GM19023 (cell line): ENCODE measurements around the gene SLC7A7.
"Not testable (repeated sequence)": the region's sequence is repeated elsewhere in the genome, so short reads cannot be mapped to it uniquely, and the experiment has no call there.

Source experiments
- ATAC-seq: cut with Tn5 transposase; IDR thresholded peaks from one replicate; pipeline ENCODE4 v1.9.1; 2021; ENCODE audit warnings: mild to moderate bottlenecking, moderate library complexity; ENCODE audit not compliant: unreplicated experiment

SLC7A7 gene

DNA sequence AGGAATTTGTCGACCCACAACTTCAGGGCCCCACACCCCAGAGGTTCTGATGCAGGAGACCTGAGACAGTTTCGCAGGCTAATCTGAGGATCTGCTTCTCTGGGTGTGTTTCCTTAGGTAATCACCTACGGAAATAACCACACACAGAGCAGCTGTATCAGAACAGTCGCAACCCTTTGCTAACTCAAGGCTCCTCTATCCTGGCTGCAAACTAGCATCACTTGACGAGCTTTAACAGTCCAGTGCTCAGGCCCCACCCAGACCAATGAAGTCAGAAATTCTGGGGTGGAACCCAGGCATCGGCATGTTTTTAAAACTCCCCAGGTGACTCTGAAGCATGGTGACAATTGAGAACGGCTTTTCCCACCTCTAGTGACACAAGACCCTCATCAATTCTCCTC, 20.7 kb downstream of the SLC7A7 start:
- ATAC-seq, result peak; percentile 54

DNA sequence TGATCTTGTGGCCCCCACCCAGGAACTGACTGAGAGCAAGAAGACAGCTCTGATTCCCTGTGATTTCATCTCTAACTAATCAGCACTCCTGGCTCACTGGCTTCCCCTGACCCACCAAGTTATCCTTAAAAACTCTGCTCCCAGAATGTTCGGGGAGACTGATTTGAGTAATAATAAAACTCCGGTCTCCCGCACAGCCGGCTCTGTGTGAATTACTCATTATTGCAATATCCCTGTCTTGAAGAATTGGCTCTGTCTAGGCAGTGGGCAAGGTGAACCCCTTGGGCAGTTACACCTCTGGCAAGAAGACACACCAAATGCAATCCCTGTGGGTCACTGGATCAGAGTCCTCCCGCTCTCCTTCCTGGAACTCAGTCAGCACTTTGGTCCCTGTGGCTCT, 21.3 kb downstream of the SLC7A7 start:
- no peak for ATAC-seq

- not testable (repeated sequence) for ATAC-seq
These were observed 21.7 kb downstream of the SLC7A7 start for GRCh38 chr14:22793550-22793949.

GRCh38 chr14:22792158-22792557, 23.1 kb downstream of the SLC7A7 start:
- ATAC-seq, result no peak

- no peak for ATAC-seq
These were observed 23.9 kb downstream of the SLC7A7 start for GRCh38 chr14:22791301-22791700.

DNA sequence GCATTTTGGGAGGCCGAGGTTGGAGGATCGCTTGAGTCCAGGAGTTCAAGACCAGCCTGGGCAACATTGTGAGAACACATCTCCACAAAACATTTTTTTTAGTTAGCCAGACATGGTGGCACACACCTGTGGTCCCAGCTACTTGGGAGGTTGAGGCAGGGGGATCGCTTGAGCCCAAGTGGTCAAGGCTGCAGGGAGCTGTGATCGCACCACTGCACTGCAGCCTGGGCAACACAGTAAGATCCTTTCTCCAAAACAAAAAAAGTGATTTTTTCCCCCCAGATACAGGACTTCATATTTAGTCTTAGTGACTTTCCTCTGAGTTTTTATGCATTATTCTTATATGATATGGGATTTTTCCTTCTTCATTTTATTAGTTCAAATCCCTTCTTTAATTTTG, 28.6 kb downstream of the SLC7A7 start:
- no peak for ATAC-seq

GRCh38 chr14:22781301-22781991, 33.8 kb downstream of the SLC7A7 start:
- ATAC-seq, result no peak

- ATAC-seq, result no peak
These were observed 34.3 kb downstream of the SLC7A7 start for GRCh38 chr14:22780941-22781300.

GRCh38 chr14:22780105-22780679, 35.0 kb downstream of the SLC7A7 start:
- no peak for ATAC-seq

DNA sequence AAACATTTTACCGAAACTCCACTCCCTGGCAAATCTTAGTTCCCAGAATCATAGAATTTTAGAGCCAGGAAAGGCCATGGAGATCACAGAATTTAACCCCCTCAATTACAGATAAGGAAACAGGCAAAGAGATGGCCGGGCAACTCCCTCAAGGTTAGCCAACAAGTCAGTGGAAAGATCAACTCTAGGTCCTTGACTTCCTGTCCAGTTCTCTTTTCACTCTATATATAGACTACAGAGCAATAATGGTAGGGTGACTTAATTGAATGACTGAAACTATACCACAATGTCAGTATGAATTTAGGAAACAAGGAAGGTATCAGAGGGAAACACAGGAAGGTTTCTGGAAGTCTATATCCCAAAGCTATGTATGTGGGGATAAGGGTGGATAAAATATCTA, 37.2 kb downstream of the SLC7A7 start:
- no peak for ATAC-seq

- not testable (repeated sequence) for ATAC-seq
These were observed 38.4 kb downstream of the SLC7A7 start for GRCh38 chr14:22776849-22777248.

DNA sequence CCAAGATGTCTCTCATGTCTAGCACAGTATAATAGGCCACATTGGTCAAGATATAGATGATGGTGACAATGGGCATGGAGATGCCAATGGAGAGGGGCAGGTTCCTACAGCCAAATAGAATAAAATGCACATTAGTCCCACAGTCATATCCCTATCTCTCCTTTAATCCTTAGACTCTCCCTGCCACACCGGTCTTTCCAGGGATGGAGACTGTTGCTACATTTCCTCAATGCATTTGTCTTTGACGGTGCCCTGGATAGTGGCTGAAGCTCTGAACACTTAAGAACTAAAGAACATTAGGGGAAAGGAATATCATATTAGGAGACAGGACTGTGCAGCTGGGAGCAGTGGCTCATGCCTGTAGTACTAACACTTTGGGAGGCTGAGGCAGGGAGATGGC, 39.0 kb downstream of the SLC7A7 start:
- ATAC-seq, result no peak

- no peak for ATAC-seq
These were observed 41.1 kb downstream of the SLC7A7 start for GRCh38 chr14:22774011-22774706.

- ATAC-seq, result no peak
These were observed 41.8 kb downstream of the SLC7A7 start for GRCh38 chr14:22773162-22774010.

- no peak for ATAC-seq
These were observed 42.5 kb downstream of the SLC7A7 start for GRCh38 chr14:22772725-22773124.

DNA sequence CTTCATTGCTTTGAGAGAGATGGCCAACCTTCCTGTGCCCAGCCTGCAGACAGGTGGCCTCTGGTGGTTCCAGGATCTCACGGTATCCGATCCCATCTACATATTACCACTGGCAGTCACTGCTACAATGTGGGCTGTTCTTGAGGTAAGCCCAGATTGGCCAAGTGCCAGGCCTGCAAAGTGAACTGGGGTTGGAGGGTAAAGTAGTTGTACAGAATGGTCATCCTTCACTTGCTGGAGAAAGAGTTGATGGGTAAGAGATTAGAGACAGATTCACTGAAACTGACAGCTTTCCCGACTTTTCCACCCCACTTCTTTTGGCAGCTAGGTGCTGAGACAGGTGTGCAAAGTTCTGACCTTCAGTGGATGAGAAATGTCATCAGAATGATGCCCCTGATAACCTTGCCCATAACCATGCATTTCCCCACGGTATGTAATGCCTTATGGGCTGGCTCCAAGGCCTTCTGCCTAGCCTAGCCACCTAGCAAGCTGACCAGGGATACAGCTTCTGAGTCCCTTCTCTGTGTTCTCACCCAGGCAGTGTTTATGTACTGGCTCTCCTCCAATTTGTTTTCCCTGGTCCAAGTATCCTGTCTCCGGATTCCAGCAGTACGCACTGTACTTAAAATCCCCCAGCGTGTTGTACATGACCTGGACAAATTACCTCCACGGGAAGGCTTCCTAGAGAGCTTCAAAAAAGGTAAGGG, 44.6 kb downstream of the SLC7A7 start:
- ATAC-seq, result no peak

- ATAC-seq, result no peak
These were observed 45.9 kb downstream of the SLC7A7 start for GRCh38 chr14:22769369-22769768.

GRCh38 chr14:22768947-22769346, 46.3 kb downstream of the SLC7A7 start:
- no peak for ATAC-seq

GRCh38 chr14:22767323-22767589, 48.0 kb downstream of the SLC7A7 start:
- peak; percentile 26 for ATAC-seq

DNA sequence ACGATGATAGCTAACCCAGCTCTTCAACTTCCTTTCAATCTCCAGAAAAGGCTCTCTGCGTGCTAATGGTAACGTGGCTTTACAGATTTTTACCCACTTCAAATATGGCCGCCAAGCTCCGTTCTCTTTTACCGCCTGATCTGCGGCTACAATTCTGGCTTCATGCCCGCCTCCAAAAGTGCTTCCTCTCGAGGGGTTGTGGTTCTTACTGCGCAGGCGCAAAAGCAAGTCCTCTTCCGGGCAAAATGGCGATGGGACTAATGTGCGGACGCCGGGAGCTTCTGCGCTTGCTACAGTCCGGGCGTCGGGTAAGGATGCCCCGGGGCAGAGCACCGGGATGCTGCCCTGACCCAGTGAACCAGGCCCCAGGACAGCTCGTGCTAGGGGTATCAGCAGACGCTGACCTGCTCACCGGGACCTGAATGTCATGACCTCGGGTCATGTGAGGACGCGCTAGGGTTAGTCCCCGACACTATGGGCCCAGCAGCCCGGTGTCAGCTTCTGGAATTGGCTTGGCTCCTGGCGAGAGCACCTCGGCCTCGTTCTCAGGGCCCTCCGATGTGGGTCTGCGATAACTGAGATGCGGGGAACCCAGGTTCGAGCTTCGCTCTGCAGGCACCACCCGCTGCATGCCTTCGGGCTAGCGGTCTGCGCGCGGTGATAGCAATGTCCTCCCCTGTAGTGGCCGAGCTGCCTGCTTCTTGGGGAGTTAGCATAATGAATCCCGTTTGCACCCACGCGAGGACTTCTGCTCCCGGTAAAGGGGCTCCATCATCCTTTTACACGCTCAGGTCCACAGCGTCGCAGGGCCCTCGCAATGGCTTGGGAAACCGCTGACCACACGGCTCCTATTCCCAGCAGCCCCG, 48.5 kb downstream of the SLC7A7 start, which contains the start of gene OXA1L:
TSS of gene OXA1L (plus strand) at position 232 of the 866 bp plus-strand sequence. CDS start at position 246, 14 bp downstream.
- peak; percentile 81 for ATAC-seq
